CD4-positive, alpha-beta T cell treated with Interleukin-17A for 4 hours (primary cell): ENCODE measurements around the gene PPP2R3A.

Experiments used
- DNase-seq: peaks from one replicate; pipeline ENCODE4 v3.0.0-alpha.2; 2020; ENCODE audit warnings: mixed read lengths

The PPP2R3A gene

DNA sequence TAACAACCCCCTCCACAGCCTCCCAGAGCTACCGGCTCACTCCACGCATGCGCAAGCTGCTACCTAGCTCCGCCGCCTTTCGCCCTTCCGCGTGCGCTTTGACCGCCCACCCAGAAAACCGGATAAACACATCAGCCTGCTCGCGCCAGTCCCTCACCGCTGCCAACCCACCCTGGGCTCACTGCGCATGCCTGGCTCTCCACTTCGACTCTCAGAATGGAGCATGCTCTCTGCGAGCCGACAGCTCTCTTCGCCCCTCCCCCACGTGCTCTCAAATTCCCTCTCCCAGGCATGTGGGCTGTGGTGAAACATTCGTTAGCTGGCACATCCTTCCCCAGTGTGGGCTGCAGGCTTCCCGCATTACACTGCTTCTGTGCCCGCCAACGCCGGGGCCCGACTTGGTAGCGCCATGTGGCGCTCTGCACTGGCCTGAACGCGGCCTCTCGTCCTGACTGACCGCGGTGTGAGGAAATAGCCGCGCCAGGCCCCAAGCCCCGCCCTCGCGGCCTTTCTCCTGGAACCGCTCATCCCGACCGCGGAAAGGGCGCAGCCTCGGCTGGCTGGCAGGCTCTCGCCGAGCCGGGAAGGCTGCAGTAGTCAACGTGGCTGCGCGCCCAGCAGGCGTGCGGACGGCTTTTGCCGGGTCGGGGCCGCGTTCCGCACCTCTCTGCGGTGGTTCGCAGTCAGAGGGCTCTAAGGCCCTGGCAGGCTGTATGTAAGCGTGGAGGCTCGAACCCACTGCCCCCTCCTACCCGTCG lies 231.1 kb downstream of the PPP2R3A start:
- peak; percentile 100 for DNase-seq

DNA sequence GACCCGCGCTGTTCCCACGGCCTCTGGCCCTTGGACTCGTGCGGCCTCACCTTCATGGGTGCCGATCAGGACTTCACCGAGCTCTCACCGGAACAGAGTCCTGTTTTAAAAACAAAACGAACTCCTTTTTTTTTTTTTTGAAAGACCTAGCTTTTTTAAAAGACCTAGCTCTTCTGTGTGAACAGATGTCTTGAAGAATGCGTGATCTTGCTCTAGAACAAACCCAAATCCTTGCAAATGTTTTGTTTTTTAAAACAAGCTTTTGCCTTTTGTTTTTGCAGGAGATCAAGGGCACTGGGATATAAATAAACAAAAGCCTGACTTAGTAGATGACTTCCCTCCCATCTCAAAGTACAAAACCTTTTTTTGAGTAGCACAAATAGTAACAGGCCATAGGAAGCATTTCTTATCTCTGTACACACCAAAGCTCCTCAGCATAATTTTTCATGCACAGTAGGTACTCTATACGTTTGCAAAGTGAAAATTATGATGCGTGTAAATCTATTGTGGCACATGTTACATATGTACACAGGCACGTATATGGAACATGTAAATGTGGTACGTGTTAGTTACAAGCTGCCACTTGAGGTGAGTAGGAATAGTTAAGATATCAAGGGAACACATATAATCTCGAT lies 231.7 kb downstream of the PPP2R3A start:
- no peak for DNase-seq
